Liver (tissue), 3 donors: ENCODE measurements around the gene NINJ1.

Source experiments
- ATF3 ChIP-seq: IDR thresholded peaks from 2 replicates; pipeline ENCODE4 v1.6.1; 2016; ENCODE audit warnings: antibody characterized with exemption
- CTCF ChIP-seq: fragments of 150-350 bp; IDR thresholded peaks from 2 replicates; pipeline ENCODE4 v1.5.1; 2017; ENCODE audit warnings: improper control_type of control experiment, low read depth, low read length; ENCODE audit not compliant: missing input control
- FOXA1 ChIP-seq: IDR thresholded peaks from 2 replicates; pipeline ENCODE4 v1.6.1; 2016; ENCODE audit warnings: antibody characterized with exemption
- GABPA ChIP-seq, 2 donors: IDR thresholded peaks in 1 of 2; conservative IDR thresholded peaks in 1 of 2; 2 replicates each; pipeline ENCODE4 v1.6.1; 2016; ENCODE audit warnings: antibody characterized with exemption in 2 of 2, mild to moderate bottlenecking in 1 of 2, moderate library complexity in 1 of 2
- JUND ChIP-seq, 2 donors: IDR thresholded peaks; 2 replicates each; pipeline ENCODE4 v1.6.1; 2016; ENCODE audit warnings: antibody characterized with exemption in 2 of 2
- RAD21 ChIP-seq, 2 donors: IDR thresholded peaks; 2 replicates each; pipeline ENCODE4 v1.6.1; 2016; ENCODE audit warnings: antibody characterized with exemption in 2 of 2, mild to moderate bottlenecking in 2 of 2
- REST ChIP-seq: IDR thresholded peaks from 2 replicates; pipeline ENCODE4 v1.6.1; 2016; ENCODE audit warnings: antibody characterized with exemption, mild to moderate bottlenecking
- SP1 ChIP-seq: IDR thresholded peaks from 2 replicates; pipeline ENCODE4 v1.6.1; 2018; ENCODE audit warnings: antibody characterized with exemption, mild to moderate bottlenecking
- TAF1 ChIP-seq: conservative IDR thresholded peaks from 2 replicates; pipeline ENCODE4 v1.6.1; 2016; ENCODE audit warnings: antibody characterized with exemption, mild to moderate bottlenecking
- YY1 ChIP-seq: IDR thresholded peaks from 2 replicates; pipeline ENCODE4 v1.6.1; 2016; ENCODE audit warnings: antibody characterized with exemption, mild to moderate bottlenecking
- donor health status: healthy.
- donor health status: healthy.

- TF ChIP-seq CTCF (no peak), ATF3 (no peak), RAD21 (IDR thresholded peaks at IDR 0.05) (no peak), JUND (IDR thresholded peaks at IDR 0.05) (no peak), GABPA (IDR thresholded peaks at IDR 0.05 in 1 of 2, conservative IDR thresholded peaks at IDR 0.05 in 1 of 2) (no peak), TAF1 (no peak), SP1 (no peak), REST (no peak), FOXA1 (no peak), YY1 (no peak)
Measured at GRCh38 chr9:93089024-93089423, 45.0 kb downstream of the NINJ1 start.
